HG02870 (cell line): ENCODE data around the gene PELI2.
"Not testable (repeated sequence)": the region's sequence is repeated elsewhere in the genome, so short reads cannot be mapped to it uniquely, and the experiment has no call there.

Source experiments
- ATAC-seq: cut with Tn5 transposase; IDR thresholded peaks from one replicate; pipeline ENCODE4 v1.9.1; 2021; ENCODE audit warnings: mild to moderate bottlenecking, moderate library complexity; ENCODE audit not compliant: unreplicated experiment

PELI2 gene

GRCh38 chr14:56142314-56142713 is 24.1 kb downstream of the PELI2 start:
- no peak for ATAC-seq

GRCh38 chr14:56143025-56143424 is 24.8 kb downstream of the PELI2 start:
- no peak for ATAC-seq

GRCh38 chr14:56144176-56144575 is 26.0 kb downstream of the PELI2 start:
- ATAC-seq: no peak

GRCh38 chr14:56145181-56145769 is 27.1 kb downstream of the PELI2 start:
- ATAC-seq: no peak

- ATAC-seq: no peak
Measured at GRCh38 chr14:56145965-56146364, 27.8 kb downstream of the PELI2 start.

- no peak for ATAC-seq
Measured at GRCh38 chr14:56147449-56147848, 29.2 kb downstream of the PELI2 start.

GRCh38 chr14:56147986-56148901 is 30.0 kb downstream of the PELI2 start:
- ATAC-seq: no peak

- ATAC-seq: no peak
Measured at GRCh38 chr14:56149151-56149550, 30.9 kb downstream of the PELI2 start.

GRCh38 chr14:56149995-56150394 is 31.8 kb downstream of the PELI2 start:
- no peak for ATAC-seq

- ATAC-seq: no peak
Measured at GRCh38 chr14:56150645-56151345, 32.6 kb downstream of the PELI2 start.

- no peak for ATAC-seq
Measured at GRCh38 chr14:56152221-56152620, 34.0 kb downstream of the PELI2 start.

- ATAC-seq: no peak
Measured at GRCh38 chr14:56153267-56153666, 35.1 kb downstream of the PELI2 start.

- ATAC-seq: no peak
Measured at GRCh38 chr14:56154321-56154720, 36.1 kb downstream of the PELI2 start.

GRCh38 chr14:56156096-56156495 is 37.9 kb downstream of the PELI2 start:
- ATAC-seq: no peak

- no peak for ATAC-seq
Measured at GRCh38 chr14:56159066-56159465, 40.9 kb downstream of the PELI2 start.

GRCh38 chr14:56160088-56160487 is 41.9 kb downstream of the PELI2 start:
- no peak for ATAC-seq

GRCh38 chr14:56161658-56162057 is 43.4 kb downstream of the PELI2 start:
- no peak for ATAC-seq

- ATAC-seq: no peak
Measured at GRCh38 chr14:56162476-56162875, 44.3 kb downstream of the PELI2 start.

- not testable (repeated sequence) for ATAC-seq
Measured at GRCh38 chr14:56166579-56166978, 48.4 kb downstream of the PELI2 start.

- ATAC-seq: no peak
Measured at GRCh38 chr14:56168007-56168616, 49.9 kb downstream of the PELI2 start.

GRCh38 chr14:56170028-56170427 is 51.8 kb downstream of the PELI2 start:
- no peak for ATAC-seq
